ENCODE results near the gene SCRT2. TPM values are rescaled to one million over a fixed set of nuclear protein-coding genes. Genes with fewer than 3 reads are reported as not detected.
"Not testable (repeated sequence)": the region's sequence is repeated elsewhere in the genome, so short reads cannot be mapped to it uniquely, and the experiment has no call there.

Gene SCRT2
- total RNA-seq, 2 experiments from 2014 or later = not detected

GRCh38 chr20:646868-647233 is 28.8 kb downstream of the SCRT2 start:
- ChIA-PET CTCF (interaction anchor here (0.9 to 5.0 kb wide), 8 partner anchors 11 to 281 kb away, joined by 4 to 20 read pairs (median 7); no protein-coding TSS in a partner anchor), POLR2A (no interaction called here)
- Mint-ChIP-seq H3K4me3 (no peak overlapping the region), H3K27ac (no peak overlapping the region), H3K9me3 (ENCODE audit: low read depth) (no peaks in the 10 kb centered on the region), H3K4me1 (peaks cover 17% of the 10 kb centered on the region), H3K36me3 (ENCODE audit: low read depth) (peaks cover 27% of the 10 kb centered on the region), H3K27me3 (peaks cover 4% of the 10 kb centered on the region)
- no peak for DNase-seq
- no peak for ATAC-seq
- intact Hi-C loops (cut with DNase I, micrococcal nuclease) = loop anchor here in 1 of 2 experiments (5.0 kb wide), 1 partner anchor 295 kb away; no protein-coding TSS in a partner anchor

- ATAC-seq (no peak), DNase-seq (no peak)
- intact Hi-C loops (cut with DNase I, micrococcal nuclease) = loop anchor here in 1 of 2 experiments (5.0 kb wide), 1 partner anchor 294 kb away; no protein-coding TSS in a partner anchor
- peaks cover 14% of the 10 kb centered on the region for H3K4me1 Mint-ChIP-seq
- no peaks in the 10 kb centered on the region for H3K9me3 Mint-ChIP-seq (ENCODE audit: low read depth)
- ChIA-PET POLR2A (interaction anchor here (0.5 to 1.1 kb wide), 2 partner anchors 408 to 856 kb away, joined by 3 read pairs; no protein-coding TSS in a partner anchor), CTCF (interaction anchor here (0.6 to 5.0 kb wide), 32 partner anchors 10 to 334 kb away, joined by 3 to 20 read pairs (median 4); no protein-coding TSS in a partner anchor)
- H3K27ac Mint-ChIP-seq = no peak overlapping the region
- peaks cover 27% of the 10 kb centered on the region for H3K36me3 Mint-ChIP-seq (ENCODE audit: low read depth)
- H3K27me3 Mint-ChIP-seq = peaks cover 7% of the 10 kb centered on the region
- H3K4me3 Mint-ChIP-seq = no peak overlapping the region
These were observed 29.3 kb downstream of the SCRT2 start for GRCh38 chr20:646107-646867.

- Mint-ChIP-seq H3K4me3 (no peak overlapping the region), H3K36me3 (ENCODE audit: low read depth) (peaks cover 27% of the 10 kb centered on the region), H3K9me3 (ENCODE audit: low read depth) (no peaks in the 10 kb centered on the region), H3K27ac (no peak overlapping the region), H3K4me1 (peaks cover 14% of the 10 kb centered on the region), H3K27me3 (peaks cover 9% of the 10 kb centered on the region)
- ChIA-PET POLR2A (interaction anchor here (0.5 to 1.1 kb wide), 4 partner anchors 374 to 857 kb away, joined by 3 to 4 read pairs (median 3); no protein-coding TSS in a partner anchor), CTCF (interaction anchor here (0.6 to 5.0 kb wide), 38 partner anchors 10 to 333 kb away, joined by 3 to 20 read pairs (median 4); partner anchors contain the start of genes FAM110A and SCRT2)
- intact Hi-C loops (cut with DNase I, micrococcal nuclease) = loop anchor here (1.0 to 5.0 kb wide), 3 partner anchors 84 to 293 kb away; no protein-coding TSS in a partner anchor
- ATAC-seq = peak; percentile 87
- peak; percentile 83 for DNase-seq
These were observed 30.1 kb downstream of the SCRT2 start for GRCh38 chr20:645318-646106.

- H3K4me3 Mint-ChIP-seq = no peak overlapping the region
- POLR2A ChIA-PET = interaction anchor here (0.5 to 1.1 kb wide), 3 partner anchors 375 to 478 kb away, joined by 3 to 4 read pairs (median 3); no protein-coding TSS in a partner anchor
- peaks cover 9% of the 10 kb centered on the region for H3K27me3 Mint-ChIP-seq
- CTCF ChIA-PET = interaction anchor here (0.6 to 5.0 kb wide), 31 partner anchors 9 to 333 kb away, joined by 3 to 20 read pairs (median 4); partner anchors contain the start of genes FAM110A and SCRT2
- DNase-seq = no peak
- ATAC-seq = no peak
- intact Hi-C loops (cut with DNase I, micrococcal nuclease) = loop anchor here (1.0 to 5.0 kb wide), 3 partner anchors 84 to 293 kb away; no protein-coding TSS in a partner anchor
- no peaks in the 10 kb centered on the region for H3K9me3 Mint-ChIP-seq (ENCODE audit: low read depth)
- peaks cover 21% of the 10 kb centered on the region for H3K36me3 Mint-ChIP-seq (ENCODE audit: low read depth)
- H3K27ac Mint-ChIP-seq = no peak overlapping the region
- H3K4me1 Mint-ChIP-seq = peaks cover 10% of the 10 kb centered on the region
These were observed 30.8 kb downstream of the SCRT2 start for GRCh38 chr20:644692-645317.

GRCh38 chr20:642398-643174 is 33.0 kb downstream of the SCRT2 start:
- DNase-seq (no peak), ATAC-seq (no peak)
- no peak overlapping the region for H3K27ac Mint-ChIP-seq
- intact Hi-C loops (cut with DNase I, micrococcal nuclease) = no loop called here
- CTCF ChIA-PET = interaction anchor here (0.6 to 1.3 kb wide), 2 partner anchors 61 to 66 kb away, joined by 3 read pairs; no protein-coding TSS in a partner anchor
- POLR2A ChIA-PET = no interaction called here
- peaks cover 10% of the 10 kb centered on the region for H3K4me1 Mint-ChIP-seq
- no peaks in the 10 kb centered on the region for H3K9me3 Mint-ChIP-seq (ENCODE audit: low read depth)
- H3K4me3 Mint-ChIP-seq = no peak overlapping the region
- H3K36me3 Mint-ChIP-seq (ENCODE audit: low read depth) = peaks cover 5% of the 10 kb centered on the region
- H3K27me3 Mint-ChIP-seq = peaks cover 10% of the 10 kb centered on the region

- POLR2A ChIA-PET; H3K27ac Mint-ChIP-seq; intact Hi-C loops (cut with DNase I, micrococcal nuclease); H3K9me3 Mint-ChIP-seq (ENCODE audit: low read depth); DNase-seq; H3K4me3 Mint-ChIP-seq; H3K36me3 Mint-ChIP-seq (ENCODE audit: low read depth); CTCF ChIA-PET; ATAC-seq: not testable (repeated sequence)
- H3K4me1 Mint-ChIP-seq = peaks cover 10% of the 10 kb centered on the region
- H3K27me3 Mint-ChIP-seq = peaks cover 13% of the 10 kb centered on the region
These were observed 33.6 kb downstream of the SCRT2 start for GRCh38 chr20:642013-642397.

GRCh38 chr20:641516-641875 is 34.1 kb downstream of the SCRT2 start:
- DNase-seq = no peak
- intact Hi-C loops (cut with DNase I, micrococcal nuclease) = no loop called here
- no peak for ATAC-seq
- H3K27ac Mint-ChIP-seq = no peak overlapping the region
- peaks cover 13% of the 10 kb centered on the region for H3K27me3 Mint-ChIP-seq
- no peak overlapping the region for H3K4me3 Mint-ChIP-seq
- H3K9me3 Mint-ChIP-seq (ENCODE audit: low read depth) = no peaks in the 10 kb centered on the region
- ChIA-PET CTCF (interaction anchor here (1.0 kb wide), 2 partner anchors 15 to 455 kb away, joined by 3 to 4 read pairs; no protein-coding TSS in a partner anchor), POLR2A (no interaction called here)
- H3K36me3 Mint-ChIP-seq (ENCODE audit: low read depth) = no peaks in the 10 kb centered on the region
- H3K4me1 Mint-ChIP-seq = peaks cover 10% of the 10 kb centered on the region

- ATAC-seq (no peak), DNase-seq (no peak)
- Mint-ChIP-seq H3K36me3 (ENCODE audit: low read depth) (no peaks in the 10 kb centered on the region), H3K27me3 (peaks cover 13% of the 10 kb centered on the region), H3K4me1 (peaks cover 10% of the 10 kb centered on the region), H3K27ac (peak overlapping the region; percentile 25), H3K4me3 (no peak overlapping the region), H3K9me3 (ENCODE audit: low read depth) (no peaks in the 10 kb centered on the region)
- POLR2A ChIA-PET = no interaction called here
- CTCF ChIA-PET = interaction anchor here (0.7 to 1.0 kb wide), 3 partner anchors 16 to 455 kb away, joined by 3 to 4 read pairs (median 3); no protein-coding TSS in a partner anchor
- intact Hi-C loops (cut with DNase I, micrococcal nuclease) = no loop called here
These were observed 34.7 kb downstream of the SCRT2 start for GRCh38 chr20:640674-641515.

- CTCF ChIA-PET = no interaction called here
- intact Hi-C loops (cut with DNase I, micrococcal nuclease) = no loop called here
- Mint-ChIP-seq H3K36me3 (ENCODE audit: low read depth) (no peaks in the 10 kb centered on the region), H3K4me3 (no peak overlapping the region), H3K4me1 (peaks cover 7% of the 10 kb centered on the region), H3K27me3 (peaks cover 14% of the 10 kb centered on the region), H3K9me3 (ENCODE audit: low read depth) (no peaks in the 10 kb centered on the region), H3K27ac (no peak overlapping the region)
- no peak for ATAC-seq
- POLR2A ChIA-PET = no interaction called here
- no peak for DNase-seq
These were observed 37.0 kb downstream of the SCRT2 start for GRCh38 chr20:638579-638978.

- peaks cover 10% of the 10 kb centered on the region for H3K27me3 Mint-ChIP-seq
- no peaks in the 10 kb centered on the region for H3K36me3 Mint-ChIP-seq (ENCODE audit: low read depth)
- DNase-seq (no peak), ATAC-seq (no peak)
- no peaks in the 10 kb centered on the region for H3K9me3 Mint-ChIP-seq (ENCODE audit: low read depth)
- ChIA-PET POLR2A (no interaction called here), CTCF (no interaction called here)
- intact Hi-C loops (cut with DNase I, micrococcal nuclease) = no loop called here
- no peak overlapping the region for H3K4me3 Mint-ChIP-seq
- H3K27ac Mint-ChIP-seq = no peak overlapping the region
- H3K4me1 Mint-ChIP-seq = peaks cover 5% of the 10 kb centered on the region
These were observed 38.0 kb downstream of the SCRT2 start for GRCh38 chr20:637559-637958.
